HG02885 (cell line): ENCODE data around the gene HMCN2.

Source experiments
- ATAC-seq: cut with Tn5 transposase; IDR thresholded peaks from one replicate; pipeline ENCODE4 v1.9.1; 2021; ENCODE audit warnings: mild to moderate bottlenecking; ENCODE audit not compliant: unreplicated experiment, poor library complexity

Gene HMCN2

DNA sequence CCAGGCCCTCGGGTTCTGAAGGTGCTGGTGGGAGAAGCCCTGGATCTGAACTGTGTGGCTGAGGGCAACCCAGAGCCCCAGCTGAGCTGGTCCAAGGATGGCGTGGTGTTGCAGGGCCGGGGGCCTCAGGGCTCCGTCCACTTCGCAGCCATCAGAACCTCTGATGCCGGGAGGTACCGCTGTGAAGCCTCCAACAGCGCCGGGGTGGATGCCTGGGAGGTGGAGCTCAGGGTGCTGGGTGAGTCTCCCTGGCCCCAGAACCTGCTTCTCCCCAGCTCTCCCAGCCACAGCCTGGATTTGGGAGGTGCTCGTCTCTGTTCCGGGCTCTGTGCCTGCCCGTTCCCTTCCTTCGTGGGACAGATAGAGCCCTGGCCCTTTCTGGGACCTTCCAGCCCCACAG, 75.6 kb downstream of the HMCN2 start:
- no peak for ATAC-seq

GRCh38 chr9:130341839-130342713, 76.5 kb downstream of the HMCN2 start:
- no peak for ATAC-seq

GRCh38 chr9:130342714-130343085, 77.1 kb downstream of the HMCN2 start:
- ATAC-seq, result no peak

GRCh38 chr9:130343445-130343918, 77.9 kb downstream of the HMCN2 start:
- ATAC-seq, result no peak

DNA sequence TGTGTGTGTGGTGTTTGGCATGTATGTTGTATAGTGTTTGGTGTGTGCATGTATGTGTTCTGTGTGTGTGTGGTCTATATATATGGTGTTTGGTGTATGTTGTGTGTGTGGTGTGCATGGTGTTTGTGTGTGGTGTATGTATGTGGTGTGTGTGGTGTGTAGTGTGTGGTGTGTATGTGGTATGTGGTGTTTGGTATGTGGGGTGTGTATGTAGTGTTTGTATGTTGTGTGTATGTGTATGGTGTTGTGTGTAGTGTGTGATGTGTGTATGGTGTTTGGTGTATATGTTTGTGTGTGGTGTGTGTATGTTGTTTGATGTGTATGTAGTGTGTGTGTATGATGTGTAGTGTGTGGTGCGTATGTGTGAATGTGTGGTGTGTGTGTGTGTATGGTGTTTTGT, 78.8 kb downstream of the HMCN2 start:
- no peak for ATAC-seq

- ATAC-seq, result no peak
Observed at GRCh38 chr9:130345009-130345896, 79.7 kb downstream of the HMCN2 start.

GRCh38 chr9:130345897-130346385, 80.4 kb downstream of the HMCN2 start:
- ATAC-seq, result no peak

DNA sequence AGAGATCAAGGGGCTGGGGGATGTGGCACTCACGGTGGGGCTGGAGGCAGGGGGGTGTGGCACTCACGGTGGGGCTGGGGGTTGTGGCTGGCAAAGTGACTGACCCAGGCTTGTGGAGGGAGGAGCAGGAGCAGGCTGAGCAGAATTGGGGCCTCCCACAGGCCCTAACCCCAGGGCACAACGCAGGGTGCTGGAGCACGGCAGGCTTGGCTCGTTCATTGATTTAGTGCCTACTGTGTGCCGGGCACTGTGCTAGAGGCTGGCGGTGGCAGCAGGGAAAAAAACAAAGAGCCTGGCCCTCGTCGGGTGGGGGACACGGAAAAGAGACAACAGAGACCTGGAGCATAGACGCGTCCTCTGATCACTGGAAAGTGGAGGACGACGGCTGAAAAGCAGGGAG, 80.9 kb downstream of the HMCN2 start:
- no peak for ATAC-seq

GRCh38 chr9:130347036-130347435, 81.5 kb downstream of the HMCN2 start:
- ATAC-seq, result no peak

- no peak for ATAC-seq
Observed at GRCh38 chr9:130347931-130348330, 82.4 kb downstream of the HMCN2 start.

DNA sequence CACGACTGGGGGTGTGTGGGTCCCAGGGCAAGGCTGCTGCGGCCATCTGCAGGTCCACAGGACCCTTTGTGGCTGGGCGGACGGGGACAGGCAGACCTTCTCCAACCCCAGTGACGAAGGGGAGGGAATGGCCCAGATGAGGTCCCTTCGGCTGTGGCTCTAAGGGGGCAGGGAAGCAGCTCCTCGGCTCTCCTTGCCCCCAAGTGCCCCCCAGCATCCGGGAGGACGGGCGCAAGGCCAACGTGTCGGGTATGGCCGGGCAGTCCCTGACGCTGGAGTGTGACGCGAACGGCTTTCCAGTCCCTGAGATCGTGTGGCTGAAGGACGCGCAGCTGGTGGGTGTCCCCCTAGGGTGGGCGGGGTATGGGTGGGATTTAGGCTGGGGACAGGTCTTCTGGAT, 82.8 kb downstream of the HMCN2 start:
- ATAC-seq, result no peak

DNA sequence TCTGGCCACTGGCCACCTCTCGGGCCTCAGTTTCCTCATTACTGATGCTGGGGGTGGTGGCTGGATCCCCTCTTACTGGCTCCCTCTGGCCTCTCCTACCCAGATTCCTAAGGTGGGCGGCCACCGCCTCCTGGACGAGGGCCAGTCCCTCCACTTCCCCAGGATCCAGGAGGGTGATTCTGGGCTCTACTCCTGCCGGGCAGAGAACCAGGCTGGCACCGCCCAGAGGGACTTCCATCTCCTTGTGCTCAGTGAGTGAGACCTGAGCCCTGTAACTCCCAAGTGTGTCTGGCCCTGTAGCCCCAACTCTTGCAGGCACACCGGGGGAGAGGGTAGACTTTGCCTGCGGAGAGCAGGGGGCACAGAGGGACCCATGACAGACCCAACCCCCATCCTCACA, 83.3 kb downstream of the HMCN2 start:
- ATAC-seq, result no peak

DNA sequence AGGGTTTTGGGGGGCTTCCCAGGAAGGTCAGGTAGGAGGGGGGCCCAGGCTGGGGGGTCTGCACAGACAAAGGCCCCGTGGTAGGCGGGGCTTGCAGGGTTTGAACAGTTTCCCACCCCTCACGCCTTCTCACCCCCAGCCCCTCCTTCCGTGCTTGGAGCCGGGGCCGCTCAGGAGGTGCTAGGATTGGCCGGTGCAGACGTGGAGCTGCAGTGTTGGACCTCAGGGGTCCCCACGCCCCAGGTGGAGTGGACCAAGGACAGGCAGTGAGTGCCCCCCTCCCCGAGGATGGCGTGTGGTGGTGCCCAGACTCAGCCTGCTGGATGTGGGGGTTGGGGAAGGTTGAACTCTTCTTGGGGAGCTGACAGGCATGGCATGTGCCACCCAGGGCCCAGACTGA, 83.8 kb downstream of the HMCN2 start:
- no peak for ATAC-seq

- ATAC-seq, result no peak
Observed at GRCh38 chr9:130351343-130351742, 85.8 kb downstream of the HMCN2 start.

GRCh38 chr9:130352081-130352480, 86.5 kb downstream of the HMCN2 start:
- ATAC-seq, result no peak

DNA sequence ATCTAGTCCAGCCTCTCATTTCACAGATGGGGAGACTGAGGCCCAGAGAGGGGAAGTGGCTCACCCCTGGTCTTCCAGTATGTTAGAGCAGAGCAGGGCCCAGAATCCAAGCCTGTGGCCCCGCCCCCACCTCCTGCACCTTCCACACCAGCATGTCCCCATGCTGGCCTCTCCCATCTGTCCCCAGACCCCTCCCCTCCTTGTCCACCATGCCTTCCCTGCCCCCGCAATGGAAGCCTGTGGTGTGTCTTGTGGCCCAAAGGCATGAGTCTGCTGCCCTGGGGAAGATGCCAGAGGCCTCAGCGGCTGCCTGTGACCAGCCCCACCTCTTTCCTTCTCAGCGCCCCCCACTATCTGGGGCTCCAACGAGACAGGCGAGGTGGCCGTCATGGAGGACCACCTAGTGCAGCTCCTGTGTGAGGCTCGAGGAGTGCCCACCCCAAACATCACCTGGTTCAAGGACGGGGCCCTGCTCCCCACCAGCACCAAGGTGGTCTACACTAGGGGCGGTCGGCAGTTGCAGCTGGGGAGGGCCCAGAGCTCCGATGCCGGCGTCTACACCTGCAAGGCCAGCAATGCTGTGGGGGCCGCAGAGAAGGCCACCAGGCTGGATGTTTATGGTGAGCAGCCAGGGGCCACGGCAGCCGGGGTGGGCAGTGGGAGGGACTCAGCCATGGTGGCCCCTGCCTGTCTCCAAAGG, 87.2 kb downstream of the HMCN2 start:
- no peak for ATAC-seq

DNA sequence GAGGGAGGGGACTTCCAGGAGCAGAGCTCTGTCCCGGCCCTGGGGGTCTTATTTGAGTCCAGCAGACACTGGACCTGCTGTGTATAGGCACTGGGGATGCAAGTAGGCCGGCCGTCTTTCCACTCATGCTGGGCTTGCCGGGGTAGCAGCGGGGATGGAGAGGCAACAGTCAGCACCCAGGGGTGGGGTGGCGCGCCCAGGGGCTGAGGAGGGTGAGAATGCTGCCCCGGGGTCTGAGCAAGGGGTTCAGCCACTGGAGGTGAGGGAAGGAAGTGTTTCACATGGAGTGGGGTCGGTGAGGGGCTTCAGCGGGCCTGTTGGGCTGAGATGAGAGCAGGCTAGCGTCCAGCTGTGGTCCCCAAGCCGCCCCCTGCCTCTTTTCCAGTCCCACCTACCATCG, 88.8 kb downstream of the HMCN2 start:
- ATAC-seq, result no peak

GRCh38 chr9:130354806-130355205, 89.2 kb downstream of the HMCN2 start:
- ATAC-seq, result no peak

- ATAC-seq, result no peak
Observed at GRCh38 chr9:130356033-130356432, 90.5 kb downstream of the HMCN2 start.

DNA sequence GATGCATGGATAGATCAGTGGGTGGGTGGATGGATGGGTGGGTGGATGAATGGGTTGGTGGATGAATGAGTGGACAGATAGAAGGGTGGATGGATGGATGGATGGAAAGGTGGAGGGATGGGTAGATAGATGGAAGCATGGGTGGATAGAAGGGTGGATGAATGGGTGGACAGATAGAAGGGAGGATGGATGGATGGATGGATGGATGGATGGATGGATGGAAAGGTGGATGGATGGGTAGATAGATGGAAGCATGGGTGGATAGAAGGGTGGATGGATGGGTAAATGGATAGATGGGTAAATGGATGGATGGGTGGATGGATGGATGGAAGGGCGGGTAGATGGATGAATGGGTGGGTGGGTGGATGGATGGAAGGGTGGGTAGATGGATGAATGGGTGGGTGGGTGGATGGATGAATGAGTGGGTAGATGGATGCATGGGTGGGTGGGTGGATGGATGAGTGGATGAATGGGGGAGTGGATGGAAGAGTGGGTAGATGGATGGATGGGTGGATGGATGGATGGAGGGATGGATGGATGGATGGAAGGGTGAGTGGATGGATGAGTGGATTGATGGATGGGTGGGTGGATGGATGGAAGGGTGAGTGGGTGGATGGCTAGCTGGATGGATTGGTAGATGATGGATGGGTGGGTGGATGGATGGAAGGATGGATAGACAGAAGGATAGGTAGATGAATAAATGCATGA, 91.5 kb downstream of the HMCN2 start:
- no peak for ATAC-seq
